IMR-90 (cell line): ENCODE data around the gene LILRB2. TPM values are rescaled to one million over a fixed set of nuclear protein-coding genes. Genes with fewer than 3 reads are reported as not detected.

Experiments used
- ATAC-seq: fragments of 200-7000 bp; cut with Tn5 transposase; 2 replicates; pipeline ENCODE4 v1.9.1; 2020; ENCODE audit warnings: low read depth, mild to moderate bottlenecking, moderate library complexity
- BruUV-seq: library from RNA; stranded (reverse); fragments of 400-500 nt; replicated peaks from 2 replicates; lab custom pipeline; 2021; lab: Mats Ljungman, UMichigan
- CTCF ChIA-PET: fragments of 300-600 bp; formaldehyde crosslinking; extraction: SDS; loops from one replicate; lab custom pipeline; 2021; ENCODE audit warnings: antibody characterized with exemption; lab: Yijun Ruan, JAX
- POLR2A ChIA-PET: fragments of 300-600 bp; sonication (Branson Sonifier 250); formaldehyde crosslinking; loops from one replicate; lab custom pipeline; 2022; ENCODE audit warnings: antibody characterized with exemption; ENCODE audit not compliant: unreplicated experiment; lab: Charles Lee
- DNase-seq: peaks from one replicate; pipeline ENCODE4 v3.0.0; 2013
- H2AFZ ChIP-seq: replicated peaks from 2 replicates; pipeline ENCODE3; 2013; ENCODE audit warnings: low read length, mild to moderate bottlenecking; ENCODE audit not compliant: poor library complexity
- H2AK5ac ChIP-seq: 2 replicates; pipeline ENCODE4 v1.6.1; 2013; ENCODE audit warnings: low read depth, low read length, inconsistent platforms
- H2AK9ac ChIP-seq: replicated peaks from 2 replicates; pipeline ENCODE3; 2013; ENCODE audit warnings: mild to moderate bottlenecking, low read depth, low read length, moderate library complexity; ENCODE audit not compliant: poor library complexity
- H2BK120ac ChIP-seq: 2 replicates; pipeline ENCODE4 v1.6.1; 2013; ENCODE audit warnings: low read depth, low read length, inconsistent platforms
- H2BK15ac ChIP-seq: 3 replicates; pipeline ENCODE4 v1.6.1; 2013; ENCODE audit warnings: low read depth, low read length, inconsistent platforms
- H2BK20ac ChIP-seq: 2 replicates; pipeline ENCODE4 v1.6.1; 2013; ENCODE audit warnings: low read depth, mild to moderate bottlenecking, inconsistent platforms, low read length, moderate library complexity
- H2BK5ac ChIP-seq: 2 replicates; pipeline ENCODE4 v1.6.1; 2013; ENCODE audit warnings: mild to moderate bottlenecking, low read depth, low read length, inconsistent platforms; ENCODE audit not compliant: poor library complexity, severe bottlenecking
- H3K14ac ChIP-seq: replicated peaks from 2 replicates; pipeline ENCODE4 v1.6.1; 2013; ENCODE audit warnings: low read depth, low read length, inconsistent platforms
- H3K18ac ChIP-seq: 2 replicates; pipeline ENCODE4 v1.6.1; 2013; ENCODE audit warnings: low read depth, low read length, control low read depth
- H3K23ac ChIP-seq: 2 replicates; pipeline ENCODE4 v1.6.1; 2013; ENCODE audit warnings: low read depth, low read length, inconsistent platforms
- H3K27ac ChIP-seq: 2 replicates; pipeline ENCODE4 v1.5.1; 2013; ENCODE audit warnings: mild to moderate bottlenecking, control low read depth, low read length; ENCODE audit not compliant: insufficient read depth
- H3K27me3 ChIP-seq: 2 replicates; pipeline ENCODE4 v1.6.1; 2013; ENCODE audit warnings: low read length; ENCODE audit not compliant: control insufficient read depth, insufficient read depth
- H3K36me3 ChIP-seq: 2 replicates; pipeline ENCODE4 v1.6.1; 2013; ENCODE audit warnings: low read length, mixed read lengths; ENCODE audit not compliant: control insufficient read depth, insufficient read depth
- H3K4ac ChIP-seq: 2 replicates; pipeline ENCODE4 v1.6.1; 2013; ENCODE audit warnings: low read depth, low read length, inconsistent platforms
- H3K4me1 ChIP-seq: 2 replicates; pipeline ENCODE4 v1.6.1; 2013; ENCODE audit warnings: low read length, mixed read lengths; ENCODE audit not compliant: control insufficient read depth, insufficient read depth
- H3K4me2 ChIP-seq: 2 replicates; pipeline ENCODE4 v1.6.1; 2013; ENCODE audit warnings: low read depth, mild to moderate bottlenecking, control low read depth, low read length, moderate library complexity
- H3K4me3 ChIP-seq: 2 replicates; pipeline ENCODE4 v1.5.1; 2013; ENCODE audit warnings: low read depth, mild to moderate bottlenecking, control low read depth, low read length, moderate library complexity; ENCODE audit not compliant: insufficient read depth
- H3K56ac ChIP-seq: 2 replicates; pipeline ENCODE4 v1.6.1; 2013; ENCODE audit warnings: low read length, inconsistent platforms; ENCODE audit not compliant: insufficient read depth; ENCODE audit errors: extremely low read depth
- H3K79me1 ChIP-seq, 2 experiments: 2 replicates each; pipeline ENCODE4 v1.6.1; 2013; ENCODE audit warnings: low read length in 2 of 2, inconsistent platforms in 1 of 2, low read depth in 1 of 2
- H3K9ac ChIP-seq: 2 replicates; pipeline ENCODE4 v1.6.1; 2013; ENCODE audit warnings: low read depth, low read length, control low read depth
- H3K9me1 ChIP-seq: 2 replicates; pipeline ENCODE4 v1.6.1; 2013; ENCODE audit warnings: low read length, inconsistent platforms; ENCODE audit not compliant: insufficient read depth
- H3K9me3 ChIP-seq: 2 replicates; pipeline ENCODE4 v1.6.1; 2013; ENCODE audit warnings: low read length; ENCODE audit not compliant: control insufficient read depth, insufficient read depth
- H4K20me1 ChIP-seq: 2 replicates; pipeline ENCODE4 v1.6.1; 2013; ENCODE audit warnings: low read length, inconsistent platforms; ENCODE audit not compliant: insufficient read depth
- H4K5ac ChIP-seq: 2 replicates; pipeline ENCODE4 v1.6.1; 2013; ENCODE audit warnings: mild to moderate bottlenecking, low read depth, low read length, control low read depth
- H4K8ac ChIP-seq, 2 experiments: 2 replicates each; pipeline ENCODE4 v1.6.1; 2013; ENCODE audit warnings: low read depth in 2 of 2, low read length in 2 of 2, control low read depth in 1 of 2, inconsistent platforms in 1 of 2
- H4K91ac ChIP-seq: 2 replicates; pipeline ENCODE4 v1.6.1; 2013; ENCODE audit warnings: low read depth, low read length, inconsistent platforms; ENCODE audit not compliant: insufficient read depth
- BHLHE40 ChIP-seq: fragments of 150-350 bp; IDR thresholded peaks from 2 replicates; pipeline ENCODE4 v1.6.1; 2016; ENCODE audit warnings: mild to moderate bottlenecking, low read depth, low read length
- CEBPB ChIP-seq: IDR thresholded peaks from 2 replicates; pipeline ENCODE4 v1.6.1; 2012; ENCODE audit warnings: low read depth, low read length, improper control_type of control experiment
- MAFK ChIP-seq: IDR thresholded peaks from 2 replicates; pipeline ENCODE4 v1.6.1; 2012; ENCODE audit warnings: low read depth, low read length, improper control_type of control experiment
- MAZ ChIP-seq: IDR thresholded peaks from 2 replicates; pipeline ENCODE4 v1.6.1; 2012; ENCODE audit warnings: low read depth, mild to moderate bottlenecking, low read length, improper control_type of control experiment, moderate library complexity, borderline replicate concordance
- MXI1 ChIP-seq: IDR thresholded peaks from 2 replicates; pipeline ENCODE4 v1.6.1; 2012; ENCODE audit warnings: low read depth, mild to moderate bottlenecking, low read length, moderate library complexity, borderline replicate concordance
- NFE2L2 ChIP-seq: fragments of 150-350 bp; IDR thresholded peaks from 2 replicates; pipeline ENCODE4 v1.6.1; 2016; ENCODE audit warnings: low read depth, mild to moderate bottlenecking, low read length
- POLR2A ChIP-seq: IDR thresholded peaks from 2 replicates; pipeline ENCODE4 v1.6.1; 2012; ENCODE audit warnings: mild to moderate bottlenecking, low read depth, low read length
- RAD21 ChIP-seq: IDR thresholded peaks from 2 replicates; pipeline ENCODE4 v1.6.1; 2012; ENCODE audit warnings: low read length, improper control_type of control experiment
- RCOR1 ChIP-seq: IDR thresholded peaks from 2 replicates; pipeline ENCODE4 v1.6.1; 2012; ENCODE audit warnings: mild to moderate bottlenecking, low read length, improper control_type of control experiment; ENCODE audit not compliant: insufficient replicate concordance
- RFX5 ChIP-seq: IDR thresholded peaks from 2 replicates; pipeline ENCODE4 v1.8.0; 2012; ENCODE audit warnings: low read depth, mild to moderate bottlenecking, low read length, moderate library complexity
- SMC3 ChIP-seq: fragments of 150-350 bp; IDR thresholded peaks from 2 replicates; pipeline ENCODE4 v1.6.1; 2016; ENCODE audit warnings: low read depth, mild to moderate bottlenecking, antibody characterized with exemption, low read length, moderate library complexity
- WGBS, 2 experiments: methylation state at CpG; one replicate each; pipeline versions ENCODE4 v1.1.5 to v1.1.7; 2013; ENCODE audit warnings: missing lambda C conversion rate in 2 of 2; ENCODE audit not compliant: insufficient read length in 1 of 2; ENCODE audit errors: extremely low coverage in 2 of 2; 5-methylcytosine and 5-hydroxymethylcytosine counted together
- dilution Hi-C: fragments of 300-500 bp; cut with HindIII; formaldehyde crosslinking; loops from one replicate; pipeline ENCODE4 v1.14.3; 2018; ENCODE audit warnings: low sequenced_read_pairs; ENCODE audit not compliant: unreplicated experiment
- in situ Hi-C: fragments of 300-500 bp; cut with MboI; formaldehyde crosslinking; loops from 3 replicates; pipeline ENCODE4 v1.14.3; 2019; ENCODE audit warnings: low sequenced_read_pairs, inconsistent platforms, mixed read lengths
- intact Hi-C: fragments of 100-400 bp; cut with micrococcal nuclease; formaldehyde crosslinking; loops from 2 replicates; pipeline ENCODE4 v1.10.0; 2022
- polyA plus RNA-seq, 3 experiments: library from polyadenylated mRNA; depleted of rRNA; stranded (reverse); fragments of >200 nt; gene quantifications; 2 replicates each; pipeline ENCODE4 v1.2.3, GENCODE V29; 2012; ENCODE audit warnings: low replicate concordance in 1 of 3
- total RNA-seq: library from RNA; depleted of rRNA; stranded (reverse); fragments of >200 nt; gene quantifications from 2 replicates; pipeline ENCODE4 v1.2.3, GENCODE V29; 2012
- TF ChIP-seq, protein P1 (sequence below): conservative IDR thresholded peaks from 2 replicates; pipeline ENCODE4 v1.5.1; 2012; ENCODE audit warnings: mild to moderate bottlenecking, low read depth, low read length, improper control_type of control experiment
- TF ChIP-seq, protein P2 (sequence below): fragments of 150-350 bp; IDR thresholded peaks from 2 replicates; pipeline ENCODE4 v1.6.1; 2016; ENCODE audit warnings: low read depth, mild to moderate bottlenecking, low read length, moderate library complexity, borderline replicate concordance
- TF ChIP-seq, protein P3 (sequence below): fragments of 150-350 bp; IDR thresholded peaks from 2 replicates; pipeline ENCODE4 v1.6.1; 2017; ENCODE audit warnings: mild to moderate bottlenecking, antibody characterized with exemption, low read length, low read depth

The LILRB2 gene
- total and polyA plus RNA-seq, 2 of the 4 experiments (the other 2 are of a cell fraction), result not detected

DNA sequence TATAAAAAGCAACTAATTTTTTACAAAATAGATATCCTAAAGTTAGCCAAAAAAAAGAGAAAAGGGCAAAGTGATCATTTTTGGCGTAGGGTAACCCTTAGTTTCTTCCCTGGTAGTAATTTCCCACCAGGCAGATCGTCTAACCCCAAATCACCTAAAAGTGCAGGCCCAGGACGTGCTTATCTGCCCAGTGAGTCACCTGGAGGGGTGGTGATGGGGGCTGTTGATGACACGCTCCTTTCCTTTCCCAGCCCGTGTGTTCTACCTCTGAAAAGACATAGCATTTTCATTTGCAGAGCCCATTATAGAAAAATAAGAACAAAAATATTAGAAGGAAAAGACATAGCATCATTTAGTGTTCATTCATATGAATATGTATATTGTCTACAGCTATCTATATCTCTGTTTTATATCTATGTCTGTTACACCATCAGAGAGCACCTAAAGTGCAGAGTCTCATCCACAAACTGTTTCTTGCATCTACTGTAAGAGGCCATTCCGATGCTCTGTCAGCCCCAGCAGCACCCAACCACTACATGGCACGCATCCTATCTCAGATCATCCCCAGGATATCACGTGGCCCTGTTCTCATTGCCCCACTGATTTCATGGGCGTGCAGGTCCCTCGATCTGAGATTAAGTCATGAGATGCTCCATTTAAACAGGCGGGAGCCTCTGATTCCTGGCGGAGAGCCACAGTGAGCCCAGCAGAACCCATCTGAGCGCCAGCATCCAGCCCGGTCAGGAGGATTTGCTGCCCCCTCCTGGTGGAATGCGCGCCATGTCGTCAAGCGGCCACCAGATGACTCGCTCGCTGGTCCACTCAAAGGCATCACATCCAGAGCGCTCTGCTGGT lies 49.6 kb downstream of the LILRB2 start:
- Histone ChIP-seq H3K18ac (no peak overlapping the region), H3K9ac (no peak overlapping the region), H2AK9ac (peak overlapping the region; percentile 51), H2BK20ac (no peak overlapping the region), H3K4ac (no peak overlapping the region), H2AFZ (peak overlapping the region; percentile 84), H3K4me2 (no peak overlapping the region; the same call in 1 of the 2 replicates), H3K56ac (no peak overlapping the region), H4K8ac (no peak overlapping the region), H3K9me1 (no peaks in the 10 kb centered on the region; the same call in 1 of the 2 replicates), H3K27me3 (peaks cover 4% of the 10 kb centered on the region), H4K91ac (no peak overlapping the region), H2AK5ac (no peak overlapping the region), H4K5ac (no peak overlapping the region), H4K20me1 (no peaks in the 10 kb centered on the region), H2BK5ac (no peak overlapping the region), H3K14ac (no peak overlapping the region), H3K4me1 (no peaks in the 10 kb centered on the region), H3K23ac (no peak overlapping the region), H3K36me3 (no peaks in the 10 kb centered on the region), H3K27ac (no peak overlapping the region), H3K79me1 (no peaks in the 10 kb centered on the region), H2BK15ac (no peak overlapping the region), H3K9me3 (no peaks in the 10 kb centered on the region), H2BK120ac (no peak overlapping the region), H3K4me3 (no peak overlapping the region)
- no TSS peak for BruUV-seq
- in situ Hi-C loops (no loop called here), intact Hi-C loops (loop anchor here (1.0 kb wide), 2 partner anchors 63 to 116 kb away; partner anchors contain the start of genes PRPF31 and TFPT), dilution Hi-C loops (no loop called here)
- WGBS, 2 experiments, result 10% methylated on average over 15 of the region's 21 CpGs; no CpG with 5 or more reads in 1 of the 2 experiments
- ATAC-seq (peak; percentile 100), DNase-seq (peak; percentile 73)
- ChIA-PET CTCF (no interaction called here), POLR2A (no interaction called here)
- TF ChIP-seq SMC3 (peak; percentile 89), MAFK (no peak), RFX5 (no peak), BHLHE40 (no peak), CEBPB (no peak), NFE2L2 (no peak), MXI1 (no peak), RAD21 (peak; percentile 94), POLR2A (no peak), RCOR1 (no peak), MAZ (0 out of 2 replicates have a peak, but pooled peaks have one; percentile 23)
- TF ChIP-seq, protein P1, sequence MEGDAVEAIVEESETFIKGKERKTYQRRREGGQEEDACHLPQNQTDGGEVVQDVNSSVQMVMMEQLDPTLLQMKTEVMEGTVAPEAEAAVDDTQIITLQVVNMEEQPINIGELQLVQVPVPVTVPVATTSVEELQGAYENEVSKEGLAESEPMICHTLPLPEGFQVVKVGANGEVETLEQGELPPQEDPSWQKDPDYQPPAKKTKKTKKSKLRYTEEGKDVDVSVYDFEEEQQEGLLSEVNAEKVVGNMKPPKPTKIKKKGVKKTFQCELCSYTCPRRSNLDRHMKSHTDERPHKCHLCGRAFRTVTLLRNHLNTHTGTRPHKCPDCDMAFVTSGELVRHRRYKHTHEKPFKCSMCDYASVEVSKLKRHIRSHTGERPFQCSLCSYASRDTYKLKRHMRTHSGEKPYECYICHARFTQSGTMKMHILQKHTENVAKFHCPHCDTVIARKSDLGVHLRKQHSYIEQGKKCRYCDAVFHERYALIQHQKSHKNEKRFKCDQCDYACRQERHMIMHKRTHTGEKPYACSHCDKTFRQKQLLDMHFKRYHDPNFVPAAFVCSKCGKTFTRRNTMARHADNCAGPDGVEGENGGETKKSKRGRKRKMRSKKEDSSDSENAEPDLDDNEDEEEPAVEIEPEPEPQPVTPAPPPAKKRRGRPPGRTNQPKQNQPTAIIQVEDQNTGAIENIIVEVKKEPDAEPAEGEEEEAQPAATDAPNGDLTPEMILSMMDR, result peak; percentile 96
- TF ChIP-seq, protein P2, sequence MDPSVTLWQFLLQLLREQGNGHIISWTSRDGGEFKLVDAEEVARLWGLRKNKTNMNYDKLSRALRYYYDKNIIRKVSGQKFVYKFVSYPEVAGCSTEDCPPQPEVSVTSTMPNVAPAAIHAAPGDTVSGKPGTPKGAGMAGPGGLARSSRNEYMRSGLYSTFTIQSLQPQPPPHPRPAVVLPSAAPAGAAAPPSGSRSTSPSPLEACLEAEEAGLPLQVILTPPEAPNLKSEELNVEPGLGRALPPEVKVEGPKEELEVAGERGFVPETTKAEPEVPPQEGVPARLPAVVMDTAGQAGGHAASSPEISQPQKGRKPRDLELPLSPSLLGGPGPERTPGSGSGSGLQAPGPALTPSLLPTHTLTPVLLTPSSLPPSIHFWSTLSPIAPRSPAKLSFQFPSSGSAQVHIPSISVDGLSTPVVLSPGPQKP, result no peak
- TF ChIP-seq, protein P3, sequence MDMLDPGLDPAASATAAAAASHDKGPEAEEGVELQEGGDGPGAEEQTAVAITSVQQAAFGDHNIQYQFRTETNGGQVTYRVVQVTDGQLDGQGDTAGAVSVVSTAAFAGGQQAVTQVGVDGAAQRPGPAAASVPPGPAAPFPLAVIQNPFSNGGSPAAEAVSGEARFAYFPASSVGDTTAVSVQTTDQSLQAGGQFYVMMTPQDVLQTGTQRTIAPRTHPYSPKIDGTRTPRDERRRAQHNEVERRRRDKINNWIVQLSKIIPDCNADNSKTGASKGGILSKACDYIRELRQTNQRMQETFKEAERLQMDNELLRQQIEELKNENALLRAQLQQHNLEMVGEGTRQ, result peak; percentile 47
